LHCN-M2 (cell line): Measurements from ENCODE around the gene BCLAF1. TPM values are rescaled to one million over a fixed set of nuclear protein-coding genes. Genes with fewer than 3 reads are reported as not detected.

Source experiments
- total RNA-seq: library from RNA; depleted of rRNA; stranded (reverse); fragments of >200 nt; gene quantifications from 2 replicates; pipeline ENCODE4 v1.2.3, GENCODE V29; 2014; rRNA removed

Gene BCLAF1
- total RNA-seq, 1 experiment from 2014 or later: 95.9 TPM

Other genes with a start within 250 kb of the BCLAF1 start
- 7.6 and 8.7 TPM in 2 replicates for gene MTFR2, start 39.5 kb downstream of the BCLAF1 start, total RNA-seq